ENCODE data around the gene TRAPPC3. TPM values are rescaled to one million over a fixed set of nuclear protein-coding genes. Genes with fewer than 3 reads are reported as not detected.
A peak's percentile ranks its signal among the peaks of the same experiment; 100 is the strongest.

TRAPPC3 gene
- total RNA-seq, 1 donor from 2014 or later = 69.7 TPM

DNA sequence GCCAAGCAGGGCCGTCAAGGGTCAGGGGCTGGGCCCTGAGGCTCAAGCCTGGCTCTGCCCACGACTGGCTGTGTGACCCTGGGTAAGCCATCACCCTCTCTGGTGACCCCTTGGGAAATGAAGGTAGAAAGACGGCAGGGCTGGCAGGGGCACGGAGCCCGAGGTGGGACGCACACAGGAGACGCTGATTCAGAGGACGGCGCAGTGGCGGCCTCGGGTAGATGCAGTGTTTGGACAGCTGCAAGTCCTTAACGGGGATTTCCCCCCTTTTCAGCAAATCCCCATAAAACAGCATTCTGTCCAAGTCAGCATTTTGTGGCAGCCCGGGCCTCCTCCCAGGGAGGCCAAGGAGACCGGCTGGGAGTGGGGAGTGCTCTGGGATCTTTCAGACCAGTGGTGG lies 41.0 kb downstream of the TRAPPC3 start:
- no peak overlapping the region for H3K4me3 Mint-ChIP-seq (ENCODE audit: unreplicated experiment)
- peak overlapping the region; percentile 80 for H3K27ac Mint-ChIP-seq (ENCODE audit: unreplicated experiment)
- no peaks in the 10 kb centered on the region for H3K36me3 Mint-ChIP-seq (ENCODE audit: low read depth)
- TF ChIP-seq, protein P1, sequence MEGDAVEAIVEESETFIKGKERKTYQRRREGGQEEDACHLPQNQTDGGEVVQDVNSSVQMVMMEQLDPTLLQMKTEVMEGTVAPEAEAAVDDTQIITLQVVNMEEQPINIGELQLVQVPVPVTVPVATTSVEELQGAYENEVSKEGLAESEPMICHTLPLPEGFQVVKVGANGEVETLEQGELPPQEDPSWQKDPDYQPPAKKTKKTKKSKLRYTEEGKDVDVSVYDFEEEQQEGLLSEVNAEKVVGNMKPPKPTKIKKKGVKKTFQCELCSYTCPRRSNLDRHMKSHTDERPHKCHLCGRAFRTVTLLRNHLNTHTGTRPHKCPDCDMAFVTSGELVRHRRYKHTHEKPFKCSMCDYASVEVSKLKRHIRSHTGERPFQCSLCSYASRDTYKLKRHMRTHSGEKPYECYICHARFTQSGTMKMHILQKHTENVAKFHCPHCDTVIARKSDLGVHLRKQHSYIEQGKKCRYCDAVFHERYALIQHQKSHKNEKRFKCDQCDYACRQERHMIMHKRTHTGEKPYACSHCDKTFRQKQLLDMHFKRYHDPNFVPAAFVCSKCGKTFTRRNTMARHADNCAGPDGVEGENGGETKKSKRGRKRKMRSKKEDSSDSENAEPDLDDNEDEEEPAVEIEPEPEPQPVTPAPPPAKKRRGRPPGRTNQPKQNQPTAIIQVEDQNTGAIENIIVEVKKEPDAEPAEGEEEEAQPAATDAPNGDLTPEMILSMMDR (IDR thresholded peaks at IDR 0.05) = no peak
- no peaks in the 10 kb centered on the region for H3K9me3 Mint-ChIP-seq (ENCODE audit: low read depth)
- H3K27me3 Mint-ChIP-seq (ENCODE audit: low read depth) = no peaks in the 10 kb centered on the region
- peak; percentile 66 for DNase-seq (ENCODE audit: low spot score)
- peaks cover 39% of the 10 kb centered on the region for H3K4me1 Mint-ChIP-seq (ENCODE audit: low read depth)

DNA sequence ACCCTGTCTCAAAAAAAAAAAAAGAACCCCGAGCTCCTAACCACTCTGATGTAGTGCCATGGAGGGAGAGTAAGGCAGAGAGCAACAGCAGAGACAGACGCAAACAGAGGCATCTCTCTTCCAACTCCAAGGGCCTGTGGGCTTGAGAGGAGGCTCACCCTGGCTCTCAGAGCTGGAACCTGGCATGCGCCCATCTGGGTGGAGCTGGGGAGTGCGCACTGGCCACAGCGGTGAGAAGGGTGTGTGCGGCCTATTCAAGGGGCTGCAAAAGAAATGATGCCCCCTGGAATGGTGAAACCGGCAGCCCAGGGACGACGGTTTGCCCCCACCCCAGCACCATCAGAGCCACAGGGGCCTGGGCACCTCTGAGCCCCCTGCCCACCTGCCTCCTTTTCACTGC lies 41.9 kb downstream of the TRAPPC3 start:
- no peak overlapping the region for H3K27ac Mint-ChIP-seq (ENCODE audit: unreplicated experiment)
- H3K36me3 Mint-ChIP-seq (ENCODE audit: low read depth) = no peaks in the 10 kb centered on the region
- peaks cover 39% of the 10 kb centered on the region for H3K4me1 Mint-ChIP-seq (ENCODE audit: low read depth)
- no peak overlapping the region for H3K4me3 Mint-ChIP-seq (ENCODE audit: unreplicated experiment)
- TF ChIP-seq, protein P1 (IDR thresholded peaks at IDR 0.05) = no peak
- DNase-seq (ENCODE audit: low spot score) = peak; percentile 75
- H3K9me3 Mint-ChIP-seq (ENCODE audit: low read depth) = no peaks in the 10 kb centered on the region
- no peaks in the 10 kb centered on the region for H3K27me3 Mint-ChIP-seq (ENCODE audit: low read depth)

DNA sequence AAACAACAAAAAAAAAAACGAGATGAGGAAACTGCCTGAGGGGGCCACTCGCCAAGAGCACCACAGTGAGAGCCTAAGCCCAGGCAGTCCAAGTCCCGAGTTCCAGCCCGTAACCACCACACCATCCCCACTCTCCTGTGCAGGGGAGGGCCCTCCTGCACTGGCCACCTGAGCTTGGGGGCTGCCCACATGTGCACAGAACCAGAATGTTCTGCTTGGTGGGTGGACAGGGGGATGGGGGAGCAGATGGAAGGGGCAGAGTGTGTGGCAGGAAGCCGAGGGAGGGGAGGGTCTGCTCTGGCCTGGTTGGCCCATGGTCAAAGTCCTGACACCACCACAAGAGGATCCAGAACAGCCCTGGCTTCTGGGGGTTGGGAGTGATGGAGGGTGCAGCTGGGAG lies 43.0 kb downstream of the TRAPPC3 start:
- H3K9me3 Mint-ChIP-seq (ENCODE audit: low read depth) = no peaks in the 10 kb centered on the region
- no peaks in the 10 kb centered on the region for H3K36me3 Mint-ChIP-seq (ENCODE audit: low read depth)

DNA sequence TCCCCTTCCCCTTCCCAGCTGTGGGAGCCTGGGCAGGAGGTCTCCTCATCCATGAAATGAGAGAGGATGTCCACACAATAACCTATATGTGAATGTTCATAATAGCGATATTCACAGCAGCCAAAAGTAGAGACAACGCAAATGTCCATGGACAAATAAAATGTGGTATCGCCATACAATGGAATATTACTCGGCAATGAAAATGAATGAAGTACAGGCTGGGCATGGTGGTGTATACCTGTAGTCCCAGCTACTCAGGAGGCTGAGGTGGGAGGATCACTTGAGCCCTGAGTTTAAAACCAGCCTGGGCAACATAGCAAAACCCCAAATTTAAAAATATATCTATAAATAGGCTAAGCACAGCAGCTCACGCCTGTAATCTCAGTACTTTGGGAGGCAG lies 47.7 kb downstream of the TRAPPC3 start:
- Mint-ChIP-seq H3K4me1 (ENCODE audit: low read depth) (peaks cover 21% of the 10 kb centered on the region), H3K36me3 (ENCODE audit: low read depth) (no peaks in the 10 kb centered on the region), H3K27me3 (ENCODE audit: low read depth) (no peaks in the 10 kb centered on the region), H3K4me3 (ENCODE audit: unreplicated experiment) (no peak overlapping the region), H3K27ac (ENCODE audit: unreplicated experiment) (no peak overlapping the region), H3K9me3 (ENCODE audit: low read depth) (no peaks in the 10 kb centered on the region)
- no peak for DNase-seq (ENCODE audit: low spot score)
- TF ChIP-seq, protein P1 (IDR thresholded peaks at IDR 0.05) = no peak

More for the DNA sequence above, 43.0 kb downstream of the TRAPPC3 start:
- TF ChIP-seq, protein P1 (IDR thresholded peaks at IDR 0.05) = no peak
- H3K27me3 Mint-ChIP-seq (ENCODE audit: low read depth) = no peaks in the 10 kb centered on the region
- H3K4me1 Mint-ChIP-seq (ENCODE audit: low read depth) = peaks cover 38% of the 10 kb centered on the region
- no peak for DNase-seq (ENCODE audit: low spot score)
- H3K4me3 Mint-ChIP-seq (ENCODE audit: unreplicated experiment) = no peak overlapping the region
- H3K27ac Mint-ChIP-seq (ENCODE audit: unreplicated experiment) = peak overlapping the region; percentile 74

- no peaks in the 10 kb centered on the region for H3K36me3 Mint-ChIP-seq (ENCODE audit: low read depth)
- H3K27me3 Mint-ChIP-seq (ENCODE audit: low read depth) = no peaks in the 10 kb centered on the region
- H3K4me1 Mint-ChIP-seq (ENCODE audit: low read depth) = peaks cover 14% of the 10 kb centered on the region
- no peak overlapping the region for H3K27ac Mint-ChIP-seq (ENCODE audit: unreplicated experiment)
- no peak for DNase-seq (ENCODE audit: low spot score)
- TF ChIP-seq, protein P1 (IDR thresholded peaks at IDR 0.05) = no peak
- no peaks in the 10 kb centered on the region for H3K9me3 Mint-ChIP-seq (ENCODE audit: low read depth)
- no peak overlapping the region for H3K4me3 Mint-ChIP-seq (ENCODE audit: unreplicated experiment)
Measured at GRCh38 chr1:36100376-36100775, 48.9 kb downstream of the TRAPPC3 start.

All from chondrocyte (in vitro differentiated cells).